T-helper 1 cell treated with Interleukin-12 subunit alpha and Interleukin-12 subunit beta and Interleukin-4 antibody, amounts not matched to agents 30 μg/mL and 1 μg/mL, for 36 hours (primary cell): ENCODE results near the gene NBAS.

ENCODE experiments used
- H3K27ac Mint-ChIP-seq: one replicate; pipeline ENCODE4 v1.8.0; 2021; ENCODE audit warnings: mild to moderate bottlenecking, mixed read lengths
- H3K27me3 Mint-ChIP-seq: one replicate; pipeline ENCODE4 v1.8.0; 2021; ENCODE audit warnings: low read depth, mixed read lengths
- H3K36me3 Mint-ChIP-seq: one replicate; pipeline ENCODE4 v1.8.0; 2021; ENCODE audit warnings: low read depth, mixed read lengths
- H3K4me1 Mint-ChIP-seq: one replicate; pipeline ENCODE4 v1.8.0; 2021; ENCODE audit warnings: low read depth, mixed read lengths
- H3K4me3 Mint-ChIP-seq: one replicate; pipeline ENCODE4 v1.8.0; 2021; ENCODE audit warnings: mild to moderate bottlenecking, moderate library complexity, mixed read lengths
- H3K9me3 Mint-ChIP-seq: one replicate; pipeline ENCODE4 v1.8.0; 2021; ENCODE audit warnings: mixed read lengths

NBAS gene

DNA sequence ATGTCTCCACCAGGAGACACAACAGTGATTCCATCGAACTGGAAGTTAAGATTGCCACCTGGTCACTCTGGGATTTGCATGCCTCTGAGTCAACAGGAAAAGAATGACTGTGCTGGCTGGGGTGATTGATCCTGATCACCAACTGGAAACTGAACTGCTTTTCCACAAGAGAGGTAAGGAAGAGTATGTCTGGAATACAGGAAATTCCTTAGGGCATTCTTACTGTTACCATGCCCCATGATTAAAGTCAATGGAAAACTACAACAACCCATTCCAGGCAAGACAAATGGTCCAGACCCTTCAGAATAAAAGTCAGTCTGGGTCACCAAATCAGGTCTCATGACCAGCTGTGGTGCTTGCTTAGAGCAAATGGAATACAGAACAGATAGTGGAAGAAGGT, 18.5 kb upstream of the NBAS start:
- no peak overlapping the region for H3K4me3 Mint-ChIP-seq
- peaks cover 6% of the 10 kb centered on the region for H3K27me3 Mint-ChIP-seq
- peaks cover 2% of the 10 kb centered on the region for H3K4me1 Mint-ChIP-seq
- H3K27ac Mint-ChIP-seq, result no peak overlapping the region
- H3K36me3 Mint-ChIP-seq, result no peaks in the 10 kb centered on the region
- H3K9me3 Mint-ChIP-seq, result no peaks in the 10 kb centered on the region

- Mint-ChIP-seq H3K27me3 (peaks cover 8% of the 10 kb centered on the region), H3K36me3 (no peaks in the 10 kb centered on the region), H3K4me1 (peaks cover 2% of the 10 kb centered on the region), H3K27ac (no peak overlapping the region), H3K4me3 (no peak overlapping the region), H3K9me3 (no peaks in the 10 kb centered on the region)
These were observed 16.1 kb upstream of the NBAS start for GRCh38 chr2:15577071-15577735.

DNA sequence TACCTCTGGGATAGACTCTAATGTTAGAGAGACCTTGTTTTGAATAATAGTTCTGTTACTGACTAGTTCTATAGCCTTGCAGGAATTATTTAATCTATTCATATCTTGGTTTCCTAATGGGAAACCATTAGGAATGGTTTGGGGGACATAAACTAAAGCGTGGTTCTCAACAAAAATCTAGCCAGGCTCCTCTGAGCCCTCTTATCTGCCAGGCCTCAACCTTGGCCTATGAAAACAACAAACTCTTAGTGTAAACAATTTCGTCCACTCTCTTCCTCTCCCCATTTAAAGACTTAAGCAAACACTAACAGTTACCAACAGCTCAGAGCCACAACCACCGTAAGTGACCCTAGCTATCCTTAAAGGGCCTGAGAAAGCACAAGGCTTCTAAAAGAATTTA, 10.6 kb upstream of the NBAS start:
- Mint-ChIP-seq H3K36me3 (no peaks in the 10 kb centered on the region), H3K27ac (no peak overlapping the region), H3K4me3 (no peak overlapping the region)

GRCh38 chr2:15570104-15570503, 9.0 kb upstream of the NBAS start:
- H3K4me3 Mint-ChIP-seq, result no peak overlapping the region
- peaks cover 16% of the 10 kb centered on the region for H3K27me3 Mint-ChIP-seq
- H3K27ac Mint-ChIP-seq, result no peak overlapping the region
- H3K36me3 Mint-ChIP-seq, result no peaks in the 10 kb centered on the region
- H3K9me3 Mint-ChIP-seq, result no peaks in the 10 kb centered on the region
- H3K4me1 Mint-ChIP-seq, result no peaks in the 10 kb centered on the region

More for the DNA sequence above, 10.6 kb upstream of the NBAS start:
- H3K4me1 Mint-ChIP-seq, result no peaks in the 10 kb centered on the region
- H3K9me3 Mint-ChIP-seq, result no peaks in the 10 kb centered on the region
- H3K27me3 Mint-ChIP-seq, result peaks cover 16% of the 10 kb centered on the region

DNA sequence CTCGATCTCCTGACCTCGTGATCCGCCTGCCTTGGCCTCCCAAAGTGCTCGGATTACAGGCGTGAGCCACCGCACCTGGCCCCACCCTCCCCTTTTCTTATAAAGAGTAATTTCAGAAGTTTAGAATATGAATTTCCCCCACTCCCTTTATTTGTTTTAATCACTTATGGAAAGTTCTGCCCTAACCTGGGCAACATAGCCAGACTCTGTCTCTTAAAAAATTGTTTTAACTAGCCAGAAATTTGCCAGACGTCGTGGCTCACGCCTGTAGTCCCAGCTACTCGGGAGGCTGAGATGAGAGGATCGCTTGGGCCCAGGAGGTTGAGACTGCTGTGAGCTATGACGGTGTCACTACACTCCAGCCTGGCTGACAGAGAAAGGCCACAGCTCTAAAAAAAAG, 7.7 kb upstream of the NBAS start:
- Mint-ChIP-seq H3K27me3 (peaks cover 16% of the 10 kb centered on the region), H3K4me1 (no peaks in the 10 kb centered on the region), H3K27ac (no peak overlapping the region), H3K9me3 (no peaks in the 10 kb centered on the region), H3K4me3 (no peak overlapping the region), H3K36me3 (no peaks in the 10 kb centered on the region)

DNA sequence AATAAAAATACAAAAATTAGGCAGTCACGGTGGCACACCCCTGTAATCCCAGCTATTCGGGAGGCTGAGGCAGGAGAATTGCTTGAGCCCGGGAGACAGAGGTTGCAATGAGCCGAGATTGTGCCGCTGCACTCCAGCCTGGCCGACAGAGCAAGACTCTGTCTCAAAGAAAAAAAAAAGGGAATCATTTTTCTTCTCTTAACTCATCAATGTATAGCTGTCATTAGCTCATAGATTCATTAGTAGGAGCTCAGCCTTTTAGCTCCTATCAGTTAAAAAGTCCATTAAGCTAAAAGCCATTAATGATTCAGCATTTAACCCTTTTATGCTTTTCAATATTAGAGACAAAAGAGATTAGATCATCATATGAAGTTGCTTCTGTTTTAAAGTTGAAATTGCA, 5.8 kb upstream of the NBAS start:
- H3K4me1 Mint-ChIP-seq, result peaks cover 11% of the 10 kb centered on the region

DNA sequence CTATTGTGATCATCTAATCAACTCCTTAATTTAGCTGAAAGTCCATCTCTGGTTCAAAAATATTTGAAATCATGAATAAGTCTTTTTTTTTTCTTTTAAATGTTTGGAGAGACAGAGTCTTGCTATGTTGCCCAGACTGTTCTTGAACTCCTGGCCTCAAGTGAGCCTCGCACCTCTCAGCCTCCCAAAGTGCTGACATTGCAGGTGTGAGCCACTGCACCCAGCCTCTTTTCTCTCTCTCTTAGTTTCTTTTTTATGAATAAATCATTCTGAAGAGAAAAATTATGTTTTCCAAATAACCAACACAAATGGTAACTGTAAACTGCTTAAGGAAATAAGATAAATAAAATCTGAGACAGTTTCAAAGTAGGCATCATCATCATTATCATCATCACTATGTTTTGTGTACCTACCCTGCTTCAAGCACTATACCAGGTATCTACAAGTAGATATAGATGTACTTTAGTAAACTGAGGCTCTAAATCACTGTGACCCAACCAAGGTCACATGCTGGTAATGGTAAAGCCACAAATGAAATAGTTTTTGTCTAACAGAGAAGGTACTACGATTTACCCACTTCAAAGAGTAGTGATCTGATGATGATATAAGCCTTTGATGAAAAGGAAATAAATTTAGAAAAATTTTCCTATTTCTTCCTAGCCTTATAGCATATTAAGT, 5.0 kb upstream of the NBAS start:
- Mint-ChIP-seq H3K27me3 (peaks cover 11% of the 10 kb centered on the region), H3K9me3 (no peaks in the 10 kb centered on the region), H3K4me3 (no peak overlapping the region), H3K27ac (no peak overlapping the region), H3K4me1 (peaks cover 16% of the 10 kb centered on the region), H3K36me3 (no peaks in the 10 kb centered on the region)

More for the DNA sequence above, 5.8 kb upstream of the NBAS start:
- Mint-ChIP-seq H3K4me3 (no peak overlapping the region), H3K36me3 (no peaks in the 10 kb centered on the region), H3K27ac (no peak overlapping the region), H3K27me3 (peaks cover 11% of the 10 kb centered on the region), H3K9me3 (no peaks in the 10 kb centered on the region)

DNA sequence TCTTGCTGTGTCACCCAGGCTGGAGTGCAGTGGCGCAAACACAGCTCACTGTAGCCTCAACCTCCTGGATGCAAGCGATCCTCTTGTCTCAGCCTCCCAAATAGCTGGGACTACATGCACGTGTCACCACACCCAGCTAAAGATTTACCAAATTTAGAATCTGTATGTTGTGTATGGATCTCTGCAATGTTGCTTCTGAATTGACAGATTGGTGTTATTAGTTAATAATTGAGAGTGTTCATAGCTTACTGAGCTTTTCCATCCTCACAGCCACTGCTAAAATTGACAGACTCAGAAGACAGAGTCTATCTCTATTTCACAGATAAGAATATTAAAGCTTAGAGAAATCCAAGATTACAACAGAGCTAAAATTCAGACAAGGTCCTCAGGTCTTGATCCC, 4.3 kb upstream of the NBAS start:
- H3K36me3 Mint-ChIP-seq, result no peaks in the 10 kb centered on the region
- no peak overlapping the region for H3K4me3 Mint-ChIP-seq
- peaks cover 18% of the 10 kb centered on the region for H3K4me1 Mint-ChIP-seq
- H3K27me3 Mint-ChIP-seq, result peaks cover 9% of the 10 kb centered on the region
- H3K27ac Mint-ChIP-seq, result no peak overlapping the region
- no peaks in the 10 kb centered on the region for H3K9me3 Mint-ChIP-seq

DNA sequence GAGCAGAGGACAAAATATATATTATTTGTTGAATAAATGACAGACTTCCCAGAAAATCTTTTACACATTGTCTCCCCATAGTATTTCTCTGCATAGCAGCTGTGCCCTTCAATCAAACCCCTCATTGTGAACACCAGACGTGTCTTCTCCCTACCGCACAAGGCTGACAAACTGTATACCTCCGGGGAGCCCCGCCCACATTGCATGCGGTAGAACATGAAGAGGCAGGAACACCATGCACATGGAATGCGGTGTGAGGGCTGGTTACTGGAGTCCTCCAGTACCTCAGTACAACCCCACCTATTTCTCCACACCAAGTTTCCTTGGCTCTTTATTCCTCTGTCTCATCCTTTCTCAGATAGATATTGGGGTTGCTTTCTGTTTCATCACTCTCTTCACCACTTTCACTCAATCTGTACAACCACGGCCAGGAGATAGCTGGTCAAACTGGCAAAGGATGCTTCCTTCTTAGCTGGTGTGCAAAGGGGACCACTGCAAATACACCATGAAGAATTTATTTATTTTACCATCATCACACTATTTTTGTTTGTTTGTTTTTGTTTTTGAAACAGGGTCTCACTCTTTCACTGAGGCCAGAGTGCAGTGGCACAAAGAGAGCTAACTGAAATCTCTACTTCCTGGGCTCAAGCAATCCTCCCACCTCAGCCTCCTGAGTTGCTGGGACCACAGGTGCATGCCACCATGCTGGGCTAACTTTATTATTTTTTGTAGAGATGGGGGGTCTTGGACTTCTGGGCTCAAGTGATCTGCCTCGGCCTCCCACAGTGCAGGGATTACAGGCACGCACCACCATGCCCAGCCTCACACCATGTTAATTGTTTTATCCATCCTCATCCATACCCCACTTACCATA, 2.3 kb upstream of the NBAS start:
- H3K27ac Mint-ChIP-seq, result no peak overlapping the region
- peaks cover 28% of the 10 kb centered on the region for H3K4me1 Mint-ChIP-seq
- no peaks in the 10 kb centered on the region for H3K27me3 Mint-ChIP-seq
- peak overlapping the region; percentile 22 for H3K4me3 Mint-ChIP-seq
- no peaks in the 10 kb centered on the region for H3K36me3 Mint-ChIP-seq
- H3K9me3 Mint-ChIP-seq, result no peaks in the 10 kb centered on the region

GRCh38 chr2:15562354-15563031, 1.4 kb upstream of the NBAS start:
- no peak overlapping the region for H3K27ac Mint-ChIP-seq
- no peaks in the 10 kb centered on the region for H3K27me3 Mint-ChIP-seq
- peak overlapping the region; percentile 46 for H3K4me3 Mint-ChIP-seq
- no peaks in the 10 kb centered on the region for H3K9me3 Mint-ChIP-seq
- H3K4me1 Mint-ChIP-seq, result peaks cover 28% of the 10 kb centered on the region
- H3K36me3 Mint-ChIP-seq, result no peaks in the 10 kb centered on the region

- H3K27ac Mint-ChIP-seq, result peak overlapping the region; percentile 94
- no peaks in the 10 kb centered on the region for H3K27me3 Mint-ChIP-seq
- H3K9me3 Mint-ChIP-seq, result no peaks in the 10 kb centered on the region
- no peaks in the 10 kb centered on the region for H3K36me3 Mint-ChIP-seq
- H3K4me1 Mint-ChIP-seq, result peaks cover 28% of the 10 kb centered on the region
- H3K4me3 Mint-ChIP-seq, result peak overlapping the region; percentile 98
These were observed 625 bp upstream of the NBAS start for GRCh38 chr2:15561574-15562344.

- Mint-ChIP-seq H3K27ac (peak overlapping the region; percentile 94), H3K4me1 (peaks cover 28% of the 10 kb centered on the region), H3K36me3 (peaks cover 2% of the 10 kb centered on the region), H3K27me3 (no peaks in the 10 kb centered on the region), H3K9me3 (no peaks in the 10 kb centered on the region), H3K4me3 (peak overlapping the region; percentile 98)
These were observed 770 bp downstream of the NBAS start for GRCh38 chr2:15560140-15560987.
